Immature natural killer cell (primary cell): ENCODE results near the gene EFCAB10. TPM values are rescaled to one million over a fixed set of nuclear protein-coding genes. Genes with fewer than 3 reads are reported as not detected.
A peak's percentile ranks its signal among the peaks of the same experiment; 100 is the strongest.

Experiments
- DNase-seq, 3 donors: peaks; one replicate each; pipeline ENCODE4 v3.0.0; 2022; ENCODE audit warnings: mixed read lengths in 1 of 3
- H3K27ac Mint-ChIP-seq, 6 donors: one replicate each; pipeline ENCODE4 v1.8.0; 2020; ENCODE audit warnings: mixed read lengths in 6 of 6, mild to moderate bottlenecking in 5 of 6, inconsistent platforms in 4 of 6, moderate library complexity in 3 of 6
- H3K27me3 Mint-ChIP-seq, 3 donors: one replicate each; pipeline ENCODE4 v1.8.0; 2020 to 2021; ENCODE audit warnings: low read depth in 3 of 3, mild to moderate bottlenecking in 3 of 3, mixed read lengths in 3 of 3, moderate library complexity in 3 of 3, inconsistent platforms in 1 of 3
- H3K36me3 Mint-ChIP-seq, 3 donors: one replicate each; pipeline ENCODE4 v1.8.0; 2020; ENCODE audit warnings: mixed read lengths in 3 of 3, inconsistent platforms in 2 of 3, mild to moderate bottlenecking in 2 of 3
- H3K4me1 Mint-ChIP-seq, 2 donors: one replicate each; pipeline ENCODE4 v1.8.0; 2020; ENCODE audit warnings: inconsistent platforms in 2 of 2, mild to moderate bottlenecking in 2 of 2, mixed read lengths in 2 of 2, moderate library complexity in 1 of 2
- H3K4me3 Mint-ChIP-seq, 5 donors: one replicate each; pipeline ENCODE4 v1.8.0; 2020; ENCODE audit warnings: mild to moderate bottlenecking in 5 of 5, mixed read lengths in 5 of 5, inconsistent platforms in 3 of 5, moderate library complexity in 3 of 5
- H3K9me3 Mint-ChIP-seq, 6 donors: one replicate each; pipeline ENCODE4 v1.8.0; 2020; ENCODE audit warnings: mild to moderate bottlenecking in 6 of 6, mixed read lengths in 6 of 6, inconsistent platforms in 4 of 6, moderate library complexity in 3 of 6
- polyA plus RNA-seq, 3 donors: library from polyadenylated mRNA; unstranded; fragments of 300-500 nt; fragmentation: Illumina TruSeq; gene quantifications; one replicate each; pipeline ENCODE4 v1.2.3, GENCODE V29; 2021

Gene EFCAB10
- polyA plus RNA-seq = not detected

- Mint-ChIP-seq H3K4me1 (peaks cover 5 to 21% of the 10 kb centered on the region in 2 donors), H3K9me3 (peaks cover 2 to 10% (median 6%) of the 10 kb centered on the region in 6 donors), H3K27me3 (peaks cover 6 to 13% (median 7%) of the 10 kb centered on the region in 3 donors), H3K27ac (no peak within 1 kb of the TSS), H3K4me3 (peak within 1 kb of the TSS; percentile 56 to 74 (median 68)), H3K36me3 (peaks cover 0 to 5% (median 4%) of the 10 kb centered on the region in 3 donors)
- DNase-seq = peak; percentile 8 to 22 (median 13)
Measured at GRCh38 chr7:105581066-105581811, at the start of gene EFCAB10. Gene EFCAB10, minus strand, starts transcription at chr7:105581493. Its CDS starts 30 bp downstream, at chr7:105581463.

- Mint-ChIP-seq H3K9me3 (peaks cover 0 to 6% (median 0%) of the 10 kb centered on the region in 6 donors), H3K27ac (no peak overlapping the region), H3K4me3 (no peak overlapping the region), H3K4me1 (no peaks in the 10 kb centered on the region), H3K36me3 (peaks cover 30 to 59% (median 46%) of the 10 kb centered on the region in 3 donors), H3K27me3 (peaks cover 0 to 1% (median 0%) of the 10 kb centered on the region in 3 donors)
- no peak for DNase-seq
Measured at GRCh38 chr7:105625986-105626385, 44.7 kb upstream of the EFCAB10 start.

GRCh38 chr7:105623906-105624305 lies 42.6 kb upstream of the EFCAB10 start:
- Mint-ChIP-seq H3K9me3 (peaks cover 0 to 6% (median 0%) of the 10 kb centered on the region in 6 donors), H3K27ac (peak overlapping the region in 1 of 6 donors; percentile 58), H3K4me3 (no peak overlapping the region), H3K4me1 (no peaks in the 10 kb centered on the region), H3K27me3 (peaks cover 0 to 2% (median 0%) of the 10 kb centered on the region in 3 donors), H3K36me3 (peaks cover 27 to 49% (median 38%) of the 10 kb centered on the region in 3 donors)
- DNase-seq = no peak

- Mint-ChIP-seq H3K27ac (peak overlapping the region in 1 of 6 donors; percentile 40), H3K4me1 (no peaks in the 10 kb centered on the region), H3K9me3 (peaks cover 0 to 6% (median 0%) of the 10 kb centered on the region in 6 donors), H3K27me3 (peaks cover 0 to 2% (median 0%) of the 10 kb centered on the region in 3 donors), H3K4me3 (no peak overlapping the region), H3K36me3 (peaks cover 32 to 53% (median 42%) of the 10 kb centered on the region in 3 donors)
- no peak for DNase-seq
Measured at GRCh38 chr7:105623378-105623777, 42.1 kb upstream of the EFCAB10 start.

- peaks cover 0 to 2% (median 0%) of the 10 kb centered on the region in 3 donors for H3K27me3 Mint-ChIP-seq
- H3K36me3 Mint-ChIP-seq = peaks cover 33 to 53% (median 42%) of the 10 kb centered on the region in 3 donors
- peaks cover 0 to 6% (median 0%) of the 10 kb centered on the region in 6 donors for H3K9me3 Mint-ChIP-seq
- H3K27ac Mint-ChIP-seq = no peak overlapping the region
- no peak for DNase-seq
- H3K4me1 Mint-ChIP-seq = no peaks in the 10 kb centered on the region
- no peak overlapping the region for H3K4me3 Mint-ChIP-seq
Measured at GRCh38 chr7:105622106-105622731, 40.9 kb upstream of the EFCAB10 start.

- Mint-ChIP-seq H3K27me3 (peaks cover 0 to 2% (median 0%) of the 10 kb centered on the region in 3 donors), H3K27ac (no peak overlapping the region), H3K9me3 (peaks cover 0 to 6% (median 0%) of the 10 kb centered on the region in 6 donors), H3K4me1 (no peaks in the 10 kb centered on the region), H3K4me3 (no peak overlapping the region), H3K36me3 (peaks cover 30 to 50% (median 39%) of the 10 kb centered on the region in 3 donors)
- DNase-seq = no peak
Measured at GRCh38 chr7:105621617-105622016, 40.3 kb upstream of the EFCAB10 start.

- Mint-ChIP-seq H3K4me3 (no peak overlapping the region), H3K4me1 (no peaks in the 10 kb centered on the region), H3K9me3 (peaks cover 0 to 4% (median 0%) of the 10 kb centered on the region in 6 donors), H3K27ac (no peak overlapping the region), H3K27me3 (peaks cover 0 to 2% (median 0%) of the 10 kb centered on the region in 3 donors), H3K36me3 (peaks cover 26 to 50% (median 34%) of the 10 kb centered on the region in 3 donors)
- DNase-seq = no peak
Measured at GRCh38 chr7:105621176-105621575, 39.9 kb upstream of the EFCAB10 start.

GRCh38 chr7:105619590-105619989 lies 38.3 kb upstream of the EFCAB10 start:
- H3K9me3 Mint-ChIP-seq = no peaks in the 10 kb centered on the region
- DNase-seq = no peak
- H3K36me3 Mint-ChIP-seq = peaks cover 17 to 50% (median 32%) of the 10 kb centered on the region in 3 donors
- H3K4me3 Mint-ChIP-seq = no peak overlapping the region
- no peak overlapping the region for H3K27ac Mint-ChIP-seq
- peaks cover 0 to 2% (median 1%) of the 10 kb centered on the region in 3 donors for H3K27me3 Mint-ChIP-seq
- H3K4me1 Mint-ChIP-seq = no peaks in the 10 kb centered on the region

- H3K9me3 Mint-ChIP-seq = no peaks in the 10 kb centered on the region
- no peak overlapping the region for H3K27ac Mint-ChIP-seq
- H3K4me1 Mint-ChIP-seq = no peaks in the 10 kb centered on the region
- peaks cover 20 to 51% (median 35%) of the 10 kb centered on the region in 3 donors for H3K36me3 Mint-ChIP-seq
- no peak for DNase-seq
- H3K4me3 Mint-ChIP-seq = no peak overlapping the region
- peaks cover 0 to 4% (median 2%) of the 10 kb centered on the region in 3 donors for H3K27me3 Mint-ChIP-seq
Measured at GRCh38 chr7:105618016-105618296, 36.7 kb upstream of the EFCAB10 start.

- Mint-ChIP-seq H3K27ac (no peak overlapping the region), H3K36me3 (peaks cover 20 to 46% (median 30%) of the 10 kb centered on the region in 3 donors), H3K9me3 (no peaks in the 10 kb centered on the region), H3K27me3 (peaks cover 0 to 4% (median 4%) of the 10 kb centered on the region in 3 donors), H3K4me3 (no peak overlapping the region), H3K4me1 (no peaks in the 10 kb centered on the region)
- DNase-seq = no peak
Measured at GRCh38 chr7:105617280-105618015, 36.2 kb upstream of the EFCAB10 start.

GRCh38 chr7:105614341-105614840 lies 33.1 kb upstream of the EFCAB10 start:
- no peak for DNase-seq
- Mint-ChIP-seq H3K27ac (peak overlapping the region in 1 of 6 donors; percentile 29), H3K4me3 (no peak overlapping the region)

GRCh38 chr7:105613611-105614330 lies 32.5 kb upstream of the EFCAB10 start:
- no peak for DNase-seq
- peaks cover 0 to 4% (median 2%) of the 10 kb centered on the region in 3 donors for H3K27me3 Mint-ChIP-seq
- no peak overlapping the region for H3K27ac Mint-ChIP-seq
- no peaks in the 10 kb centered on the region for H3K9me3 Mint-ChIP-seq
- peaks cover 14 to 34% (median 19%) of the 10 kb centered on the region in 3 donors for H3K36me3 Mint-ChIP-seq
- H3K4me1 Mint-ChIP-seq = no peaks in the 10 kb centered on the region
- H3K4me3 Mint-ChIP-seq = no peak overlapping the region

More at GRCh38 chr7:105614341-105614840, 33.1 kb upstream of the EFCAB10 start:
- Mint-ChIP-seq H3K27me3 (peaks cover 0 to 4% (median 2%) of the 10 kb centered on the region in 3 donors), H3K4me1 (no peaks in the 10 kb centered on the region), H3K36me3 (peaks cover 15 to 34% (median 21%) of the 10 kb centered on the region in 3 donors), H3K9me3 (no peaks in the 10 kb centered on the region)

- H3K27ac Mint-ChIP-seq = no peak overlapping the region
- H3K27me3 Mint-ChIP-seq = peaks cover 0 to 4% (median 2%) of the 10 kb centered on the region in 3 donors
- no peak overlapping the region for H3K4me3 Mint-ChIP-seq
- no peak for DNase-seq
- H3K36me3 Mint-ChIP-seq = peaks cover 11 to 28% (median 17%) of the 10 kb centered on the region in 3 donors
- H3K4me1 Mint-ChIP-seq = no peaks in the 10 kb centered on the region
- no peaks in the 10 kb centered on the region for H3K9me3 Mint-ChIP-seq
Measured at GRCh38 chr7:105612806-105613205, 31.5 kb upstream of the EFCAB10 start.
